ENCODE measurements around the gene UBE2J1.

Gene UBE2J1

GRCh38 chr6:89298680-89299465 is 53.6 kb downstream of the UBE2J1 start:
- peak overlapping the region; percentile 78 for H3K27ac ChIP-seq (ENCODE audit: extremely low read depth, low read depth, low read length)
- no peaks in the 10 kb centered on the region for H3K9me3 ChIP-seq (ENCODE audit: control insufficient read depth, insufficient read depth, low read depth, low read length)
- H3K4me1 ChIP-seq (ENCODE audit: control insufficient read depth, insufficient read depth, low read length): peaks cover 17% of the 10 kb centered on the region; the same call in 1 of the 2 replicates
- POLR2A ChIA-PET: interaction anchor here (1.1 to 2.1 kb wide), 4 partner anchors 49 to 153 kb away, joined by 4 to 16 read pairs (median 9); partner anchors contain the start of genes PM20D2 and RRAGD
- H3K4me3 ChIP-seq (ENCODE audit: low read depth, low read length): no peak overlapping the region
- CTCF ChIA-PET: interaction anchor here (0.6 to 2.4 kb wide), 20 partner anchors 10 to 1482 kb away, joined by 3 to 7 read pairs (median 4); partner anchors contain the start of gene GABRR2
- no peaks in the 10 kb centered on the region for H3K36me3 ChIP-seq (ENCODE audit: control insufficient read depth in 2 of 2, insufficient read depth in 1 of 2, low read length in 2 of 2)
- TF ChIP-seq ZNF24 (tag by site-specific recombination; IDR thresholded peaks at IDR 0.05): no peak
- TF ChIP-seq ZNF664 (tag by site-specific recombination; IDR thresholded peaks at IDR 0.05): no peak
- TF ChIP-seq ZBTB11 (tag by site-specific recombination; conservative IDR thresholded peaks at IDR 0.05; ENCODE audit: low read depth): no peak
- TF ChIP-seq OSR2 (tag by site-specific recombination; IDR thresholded peaks at IDR 0.05): no peak
- TF ChIP-seq KLF7 (tag by site-specific recombination; IDR thresholded peaks at IDR 0.05; ENCODE audit: borderline replicate concordance): no peak
- TF ChIP-seq KLF16 (tag by site-specific recombination; IDR thresholded peaks at IDR 0.05): 0 out of 2 replicates have a peak, but pooled peaks have one; percentile 35
- TF ChIP-seq ZFHX2 (tag by site-specific recombination; conservative IDR thresholded peaks at IDR 0.05): 0 out of 2 replicates have a peak, but pooled peaks have one; percentile 25
- TF ChIP-seq KLF9 (tag by site-specific recombination; IDR thresholded peaks at IDR 0.05; ENCODE audit: low read depth): peak; percentile 11; the same call in 1 of the 2 replicates
- TF ChIP-seq IKZF3 (tag by site-specific recombination; IDR thresholded peaks at IDR 0.05): 0 out of 2 replicates have a peak, but pooled peaks have one; percentile 15
- TF ChIP-seq ZNF391 (tag by site-specific recombination; IDR thresholded peaks at IDR 0.05; ENCODE audit: borderline replicate concordance, low read depth): no peak
- TF ChIP-seq ZNF555 (tag by site-specific recombination; conservative IDR thresholded peaks at IDR 0.05): no peak
- TF ChIP-seq ZNF140 (tag by site-specific recombination; IDR thresholded peaks at IDR 0.05): no peak
- peak; percentile 5; the same call in 1 of the 2 replicates for TF ChIP-seq ZNF654 (tag by site-specific recombination; IDR thresholded peaks at IDR 0.05; ENCODE audit: low read depth)
- peak; percentile 6; the same call in 1 of the 2 replicates for TF ChIP-seq SP7 (tag by site-specific recombination; IDR thresholded peaks at IDR 0.05)
- no peak for TF ChIP-seq KLF10 (tag by site-specific recombination; IDR thresholded peaks at IDR 0.05)
- TF ChIP-seq ZNF610 (tag by site-specific recombination; IDR thresholded peaks at IDR 0.05; ENCODE audit: borderline replicate concordance): no peak
- peak; percentile 53; the same call in 1 of the 2 replicates for TF ChIP-seq MYNN (tag by site-specific recombination; IDR thresholded peaks at IDR 0.05; ENCODE audit: borderline replicate concordance)
- no peak for TF ChIP-seq ZBTB20 (tag by site-specific recombination; IDR thresholded peaks at IDR 0.05)
- TF ChIP-seq ZNF514 (tag by site-specific recombination; IDR thresholded peaks at IDR 0.05): no peak
- TF ChIP-seq SP3 (tag by site-specific recombination; IDR thresholded peaks at IDR 0.05): 0 out of 2 replicates have a peak, but pooled peaks have one; percentile 11
- TF ChIP-seq ZBTB48 (tag by site-specific recombination; IDR thresholded peaks at IDR 0.05): peak; percentile 83
- TF ChIP-seq ZNF692 (tag by site-specific recombination; IDR thresholded peaks at IDR 0.05): peak; percentile 9; the same call in 1 of the 2 replicates
- no peak for TF ChIP-seq HOXC10 (CRISPR knock-in tag; IDR thresholded peaks at IDR 0.05)
- peak; percentile 92 for TF ChIP-seq PRDM10 (tag by site-specific recombination; IDR thresholded peaks at IDR 0.05)

All from HEK293 (cell line).